HTR-8/SVneo (cell line): Measurements from ENCODE around the gene PRR18.
"Not testable (repeated sequence)": the region's sequence is repeated elsewhere in the genome, so short reads cannot be mapped to it uniquely, and the experiment has no call there.

Experiments used
- DNase-seq: peaks from one replicate; pipeline ENCODE4 v3.0.0; 2011; ENCODE audit warnings: low spot score, mixed read lengths; ENCODE audit not compliant: insufficient read length
- FAIRE-seq: peaks from 2 replicates; lab custom pipeline; 2011; peaks lifted over from hg19 to GRCh38; lab: Jason Lieb, UNC

PRR18 gene, protein sequence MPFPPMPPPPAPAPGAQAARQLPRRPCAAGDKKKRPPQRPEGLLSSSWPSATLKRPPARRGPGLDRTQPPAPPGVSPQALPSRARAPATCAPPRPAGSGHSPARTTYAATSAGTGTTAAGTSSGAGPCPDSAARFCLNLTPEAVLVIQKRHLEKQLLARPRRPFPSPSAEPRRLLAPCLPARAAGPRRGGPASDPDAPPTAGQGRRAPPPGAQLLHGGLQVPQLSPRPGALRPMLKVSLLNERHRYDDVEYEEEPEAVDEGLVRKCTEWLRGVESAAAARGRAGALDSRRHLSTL

DNA sequence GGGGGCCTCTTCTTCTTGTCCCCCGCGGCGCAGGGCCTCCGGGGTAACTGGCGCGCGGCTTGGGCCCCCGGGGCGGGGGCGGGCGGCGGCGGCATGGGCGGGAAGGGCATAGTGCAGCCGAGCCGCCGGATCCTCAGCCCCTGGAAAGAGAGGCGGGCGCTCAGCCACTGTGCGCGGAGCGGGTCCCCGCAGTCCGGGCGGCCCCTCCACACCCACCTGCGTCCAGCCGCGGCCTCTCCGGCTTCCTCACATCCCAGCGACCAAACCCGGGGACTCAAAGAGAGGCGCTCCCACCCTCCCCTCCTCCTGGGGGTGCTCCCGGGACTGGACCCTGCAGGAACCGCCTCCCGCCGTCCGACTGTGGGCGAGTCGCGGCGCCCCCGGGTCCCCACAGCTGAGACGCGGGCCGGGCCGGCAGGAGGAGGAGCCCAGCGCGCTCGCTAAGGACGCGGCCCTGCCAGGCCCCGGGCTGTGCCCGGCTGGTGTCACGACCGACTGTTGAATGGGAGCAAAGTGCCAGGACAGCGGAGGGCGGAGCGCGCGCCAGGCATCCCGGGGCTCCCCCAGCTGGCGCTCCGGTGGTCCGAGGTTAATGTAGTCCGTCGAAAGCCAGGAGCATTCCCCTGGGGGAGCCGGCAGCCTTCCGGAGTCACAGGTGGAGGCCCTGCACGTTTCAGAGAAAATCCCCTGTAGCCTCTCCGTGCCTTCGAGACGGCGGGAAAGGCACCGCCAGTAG is at the start of gene PRR18:
Gene PRR18 (minus strand): TSS at position 360 of the 736 bp plus-strand sequence. CDS start 250 bp downstream, at position 110.
- FAIRE-seq, result no peak
- no peak for DNase-seq

DNA sequence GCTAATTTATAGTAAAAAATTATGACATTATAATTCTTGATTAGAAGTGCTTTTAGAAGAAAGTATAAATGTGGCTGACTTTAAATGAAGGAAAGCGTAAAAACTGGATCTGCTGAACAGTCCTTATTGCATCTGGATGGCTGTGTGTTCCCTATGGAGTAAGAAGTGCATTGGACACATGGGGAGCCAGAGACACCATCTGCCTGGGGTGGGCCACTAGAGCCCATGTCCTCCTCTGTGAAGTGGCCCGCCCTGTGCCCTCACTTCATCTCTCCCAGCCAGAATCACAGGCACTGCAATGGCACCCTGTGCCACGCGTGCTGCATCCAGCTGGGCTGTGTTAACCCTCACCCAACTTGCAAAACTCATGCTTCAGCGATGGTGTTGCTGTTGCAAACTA is 47.4 kb upstream of the PRR18 start:
- FAIRE-seq (no peak), DNase-seq (no peak)

DNA sequence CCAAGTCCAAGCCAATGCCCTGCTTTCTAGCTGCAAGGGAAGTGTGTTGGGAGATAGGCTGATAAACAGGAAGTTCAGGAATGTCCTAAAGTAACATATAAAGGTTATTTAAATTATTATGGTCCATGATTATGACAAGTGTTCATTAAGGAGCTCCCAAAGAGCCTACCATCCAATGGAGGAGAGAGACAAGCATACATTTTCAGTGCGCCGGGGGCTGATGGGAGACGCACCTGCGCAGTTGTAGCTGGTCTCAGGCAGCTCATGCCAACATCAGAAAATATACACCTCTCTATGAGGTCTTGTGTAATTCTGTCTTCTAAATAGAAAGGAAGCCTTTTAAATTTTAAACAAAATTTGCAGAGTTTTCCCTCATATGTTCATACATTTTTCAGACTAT is 46.8 kb upstream of the PRR18 start:
- DNase-seq (no peak), FAIRE-seq (no peak)

DNA sequence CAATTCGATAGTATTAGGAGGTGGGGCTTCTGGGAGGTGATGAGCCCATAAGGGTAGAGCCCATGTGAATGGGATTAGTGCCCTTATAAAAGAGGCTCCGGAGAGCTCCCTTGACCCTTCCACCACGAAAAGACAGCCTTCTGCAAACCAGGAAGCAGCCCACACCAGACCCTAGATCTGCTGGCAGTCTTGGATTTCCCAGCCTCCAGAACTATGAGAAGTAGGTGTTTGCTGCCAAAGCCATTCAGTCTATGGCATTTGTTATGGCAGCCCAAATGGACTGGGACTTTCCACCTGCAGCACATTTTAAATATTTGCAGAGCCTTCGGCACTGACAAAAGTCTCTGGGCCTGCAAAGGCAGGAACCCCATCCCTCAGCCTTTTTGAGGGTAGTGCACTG is 46.0 kb upstream of the PRR18 start:
- FAIRE-seq, result no peak
- DNase-seq, result no peak

DNA sequence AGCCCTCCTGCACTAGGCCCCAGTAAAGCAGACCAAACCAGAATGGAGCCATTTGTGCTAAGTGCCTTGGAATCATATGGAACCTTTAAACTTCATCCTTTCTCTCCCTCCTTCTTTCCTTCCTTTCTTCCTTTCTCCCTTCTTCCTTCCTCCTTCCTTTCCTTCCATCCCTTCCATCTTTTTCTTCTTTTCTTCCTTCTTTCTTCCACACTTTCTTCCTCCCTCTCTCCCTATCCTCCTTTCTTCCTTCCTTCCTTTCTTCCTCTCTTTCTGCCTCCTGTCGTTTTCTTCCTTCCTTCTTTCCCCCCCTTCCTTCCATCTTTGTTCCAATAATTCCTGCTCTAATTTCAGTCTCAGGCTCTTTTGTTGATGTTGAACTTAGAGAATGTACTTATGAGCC is 45.3 kb upstream of the PRR18 start:
- FAIRE-seq (no peak), DNase-seq (no peak)

DNA sequence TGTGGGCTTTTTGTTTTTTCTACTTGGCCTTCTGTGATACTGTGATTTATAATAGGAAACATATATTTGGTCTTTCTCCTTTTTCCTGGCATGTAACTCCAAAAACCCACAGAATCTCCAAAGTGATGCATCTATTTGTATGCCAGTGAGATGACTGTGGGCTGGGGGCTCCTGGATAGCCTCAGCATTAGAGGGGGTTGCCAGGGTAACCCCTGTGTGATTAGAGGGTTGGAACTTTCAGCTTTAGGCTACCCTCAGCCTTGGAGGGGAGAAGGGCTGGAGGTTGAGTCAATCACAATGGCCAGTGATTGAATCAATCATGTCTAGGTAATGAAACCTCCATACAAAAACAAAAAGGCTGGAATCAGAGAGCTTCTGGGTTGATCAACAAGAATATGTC is 44.7 kb upstream of the PRR18 start:
- FAIRE-seq (no peak), DNase-seq (no peak)

DNA sequence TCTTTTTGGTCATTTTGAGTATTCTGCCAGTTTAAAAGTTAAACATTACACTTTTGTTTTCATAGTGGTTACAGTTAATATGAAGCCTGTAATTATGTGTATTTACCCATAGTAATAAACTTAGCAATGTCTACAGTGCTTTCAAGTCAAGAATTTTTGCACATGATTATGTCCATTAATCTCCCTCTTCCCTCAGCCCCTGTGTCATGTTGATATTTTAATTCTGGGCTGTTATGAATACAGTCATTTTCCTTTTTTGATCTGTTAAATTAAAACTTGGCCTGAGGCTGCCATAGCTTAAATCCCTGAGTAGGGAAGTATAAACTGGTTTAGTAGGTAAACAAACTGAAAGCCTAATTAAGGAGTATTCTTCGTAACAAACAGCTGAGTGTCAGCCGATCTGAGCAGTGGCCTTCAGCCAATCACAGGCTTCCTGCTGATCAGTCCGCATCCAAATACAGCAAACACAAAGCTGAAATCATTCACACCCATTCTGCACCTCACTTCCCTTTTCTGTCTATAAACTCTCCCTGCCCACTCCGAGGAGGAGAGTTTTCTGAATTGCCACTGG is 43.6 kb upstream of the PRR18 start:
- no peak for DNase-seq
- no peak for FAIRE-seq

DNA sequence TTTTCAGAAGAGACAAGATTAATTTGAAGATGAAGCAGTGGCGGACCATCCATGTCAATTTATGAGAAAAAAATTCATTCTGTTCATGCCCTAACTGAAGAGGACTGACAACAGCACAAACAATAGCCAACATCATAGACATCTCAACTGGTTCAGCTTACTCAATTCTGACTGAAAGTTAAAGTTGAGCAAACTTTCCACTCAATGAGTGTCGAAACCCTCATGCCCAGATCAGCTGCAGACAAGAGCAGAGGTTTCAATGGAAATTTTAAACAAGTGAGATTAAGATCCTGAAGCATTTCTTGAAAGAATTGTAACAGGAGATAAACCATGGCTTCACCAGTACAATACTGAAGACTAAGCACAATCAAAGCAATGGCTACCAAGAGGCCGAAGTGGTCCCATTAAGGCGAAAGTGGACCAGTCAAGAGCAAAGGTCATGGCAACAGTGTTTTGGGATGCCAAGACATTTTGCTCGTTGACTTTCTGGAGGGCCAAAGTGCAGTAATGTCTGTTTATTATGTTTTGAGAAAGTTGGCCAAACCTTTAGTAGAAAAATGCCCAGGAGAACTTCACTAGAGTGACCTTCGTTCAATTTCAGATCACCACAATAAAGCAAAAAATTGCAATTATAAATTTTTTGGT is 40.2 kb upstream of the PRR18 start:
- FAIRE-seq (no peak), DNase-seq (no peak)

DNA sequence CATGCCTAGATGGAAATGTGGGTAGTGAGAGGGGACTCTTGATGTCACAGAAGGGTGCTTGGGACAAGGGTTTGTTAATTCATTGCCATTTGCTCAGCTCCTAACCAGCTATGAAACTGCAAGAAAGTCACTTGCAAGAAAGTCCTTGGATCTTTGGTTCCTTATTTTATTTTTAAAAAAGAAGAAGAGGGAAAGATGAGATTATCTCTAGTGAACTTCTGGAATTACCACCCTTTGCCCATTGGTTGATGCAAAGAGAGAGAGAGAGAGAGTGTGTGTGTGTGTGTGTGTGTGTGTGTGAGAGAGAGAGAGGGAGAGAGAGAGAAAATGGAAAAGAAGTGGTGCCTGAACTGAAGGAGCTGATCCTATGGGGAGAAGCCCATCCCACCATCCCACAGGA is 38.8 kb upstream of the PRR18 start:
- FAIRE-seq (no peak), DNase-seq (no peak)

DNA sequence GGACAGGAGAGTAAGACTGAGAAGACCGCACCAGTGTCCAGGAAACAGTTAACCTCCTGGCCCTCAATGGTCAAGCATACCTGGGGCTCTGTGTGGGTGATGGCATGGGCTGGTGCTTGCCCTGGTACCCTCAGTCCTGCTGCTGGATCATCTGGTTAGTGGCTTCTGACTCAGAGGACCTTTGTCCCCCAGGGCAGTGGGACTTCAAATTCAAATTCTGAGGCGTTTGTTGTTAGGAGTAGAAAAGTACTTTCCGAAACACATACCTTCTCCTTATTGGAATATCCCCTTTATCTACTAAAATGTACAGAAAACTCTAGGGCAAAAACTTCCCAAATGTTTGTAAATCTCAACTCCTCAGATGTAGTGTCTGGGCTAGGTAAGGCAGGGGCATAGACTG is 38.3 kb upstream of the PRR18 start:
- FAIRE-seq (no peak), DNase-seq (no peak)

DNA sequence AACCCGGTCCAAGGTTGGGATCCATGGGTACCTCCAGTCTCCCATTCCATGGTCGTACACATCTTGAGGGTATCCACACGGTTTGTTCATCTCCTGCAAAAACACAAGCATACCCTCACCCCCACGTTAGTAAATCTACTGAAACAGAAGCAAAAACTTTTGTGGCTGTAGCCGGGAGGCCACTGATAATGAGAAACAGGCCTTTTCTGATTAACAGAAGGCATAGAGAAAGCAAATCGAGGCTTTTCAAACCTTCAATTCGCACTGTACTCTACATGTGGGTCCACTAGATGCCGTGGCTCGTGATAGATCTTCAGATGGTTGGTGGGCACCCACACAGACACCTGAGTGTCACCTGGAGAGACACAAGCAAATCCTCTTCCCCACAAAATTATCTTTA is 37.5 kb upstream of the PRR18 start:
- not testable (repeated sequence) for FAIRE-seq, DNase-seq

DNA sequence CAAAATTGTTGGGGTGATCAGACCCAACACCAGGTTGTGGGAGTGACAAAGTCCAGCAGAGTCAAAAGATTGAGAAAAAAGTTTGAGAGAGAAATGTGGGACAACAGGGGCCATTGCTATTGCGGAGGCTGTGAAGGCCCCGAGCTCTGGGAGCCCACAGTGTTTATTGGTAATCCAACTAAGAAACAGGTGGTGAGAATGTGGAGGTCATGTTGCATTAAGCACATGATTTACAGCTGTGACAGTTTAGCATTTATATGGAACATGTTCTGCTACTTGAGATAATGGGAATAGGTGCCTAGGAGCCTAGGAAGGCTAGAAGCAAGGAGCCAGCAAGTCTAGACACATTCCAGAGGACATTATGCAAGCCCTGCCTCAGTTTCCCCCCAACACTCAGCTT is 36.7 kb upstream of the PRR18 start:
- DNase-seq, FAIRE-seq: not testable (repeated sequence)

DNA sequence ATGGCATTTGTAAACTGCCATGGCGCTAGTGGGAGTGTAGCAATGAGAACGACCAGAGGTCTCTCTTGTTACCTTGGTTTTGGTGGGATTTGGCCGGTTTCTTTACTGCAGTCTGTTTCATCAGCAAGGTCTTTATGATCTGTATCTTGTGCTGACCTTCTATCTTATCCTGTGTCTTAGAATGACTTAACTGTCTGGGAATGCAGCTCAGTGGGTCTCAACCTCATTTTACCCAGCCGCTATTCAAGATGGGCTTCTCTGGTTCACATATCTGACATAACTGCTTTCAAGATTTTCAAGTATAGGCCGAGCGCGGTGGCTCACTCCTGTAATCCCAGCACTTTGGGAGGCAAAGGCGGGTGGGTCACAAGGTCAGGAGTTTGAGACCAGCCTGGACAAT is 36.0 kb upstream of the PRR18 start:
- FAIRE-seq, result no peak
- no peak for DNase-seq

DNA sequence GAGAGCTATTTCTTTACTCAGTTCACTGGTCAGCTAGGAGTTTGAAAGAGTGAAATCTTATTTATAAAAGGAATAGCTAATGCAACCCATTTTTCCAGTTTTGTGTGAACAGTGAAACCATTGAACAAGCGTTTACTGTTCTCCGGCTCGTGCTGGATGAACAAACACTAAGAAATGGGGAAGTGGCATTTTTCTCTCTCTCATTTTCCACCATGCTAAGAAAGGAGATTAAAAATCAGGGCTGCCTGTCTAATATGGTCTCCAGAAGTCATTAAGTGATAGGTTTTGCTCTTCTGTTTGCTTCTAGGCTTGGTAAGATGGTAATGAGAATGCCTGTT is 34.9 kb upstream of the PRR18 start:
- DNase-seq, result no peak
- FAIRE-seq, result no peak

DNA sequence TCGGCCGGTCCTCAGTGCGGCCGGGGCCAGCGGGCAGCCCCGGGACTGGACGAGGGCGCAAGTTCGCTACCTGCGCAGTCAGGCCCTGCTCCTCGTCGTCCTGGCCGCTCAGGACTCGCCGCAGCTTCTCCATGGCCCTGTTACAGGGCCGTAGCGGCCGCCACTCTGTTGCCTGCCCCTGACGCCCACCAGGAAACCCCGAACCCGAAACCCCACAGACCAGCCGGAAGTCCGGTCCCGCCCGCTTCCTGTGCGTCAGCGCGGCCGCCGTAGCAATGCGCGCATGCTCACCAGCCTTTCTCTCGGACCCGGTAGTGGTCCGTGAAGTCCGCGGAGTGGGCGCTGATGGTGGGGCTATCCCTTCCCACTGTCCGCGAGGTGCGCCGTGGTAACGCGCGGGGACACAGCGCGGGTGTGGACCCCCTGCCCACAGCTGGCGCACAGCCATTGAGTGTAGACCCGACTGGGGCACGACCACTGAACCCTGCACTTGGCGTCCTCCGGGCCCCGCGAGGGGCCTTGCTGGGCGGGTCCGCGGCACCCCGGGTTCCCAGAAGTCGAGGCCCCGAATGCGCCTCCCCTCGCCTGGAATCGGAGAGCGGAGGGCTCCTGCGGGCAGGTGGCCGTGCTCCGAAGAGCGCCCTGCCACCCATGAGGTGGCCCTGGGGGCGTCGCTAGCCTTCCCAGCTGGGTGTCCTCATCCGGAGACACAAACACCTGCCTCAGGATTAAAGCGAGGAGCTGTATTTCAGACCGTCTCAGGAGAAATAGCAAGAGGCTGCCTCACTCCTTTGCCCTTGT is 34.4 kb upstream of the PRR18 start, which contains the start of gene SFT2D1:
Gene SFT2D1 (minus strand): TSS at position 197 of the 801 bp plus-strand sequence. CDS start 64 bp downstream, at position 133.
- DNase-seq (peak; percentile 89), FAIRE-seq (peak; percentile 79)

DNA sequence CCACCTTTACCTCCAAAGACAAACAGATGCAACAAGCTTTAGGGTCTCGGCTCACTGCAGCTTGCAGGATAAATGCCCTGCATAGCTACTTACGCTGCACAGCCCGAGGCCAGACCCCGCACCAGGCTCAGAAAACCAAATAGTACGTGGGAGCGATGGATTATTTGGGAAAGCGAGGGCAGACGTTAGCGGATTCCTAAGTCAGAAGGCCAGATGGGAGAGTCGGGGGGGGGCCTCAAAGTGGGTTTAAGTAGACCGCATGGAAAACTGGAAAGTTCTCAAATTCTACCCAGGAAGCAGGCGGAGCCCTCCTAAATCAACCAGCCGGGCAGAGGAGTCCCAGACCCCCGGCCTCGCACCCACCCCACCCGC is 33.8 kb upstream of the PRR18 start:
- FAIRE-seq (no peak), DNase-seq (no peak)

DNA sequence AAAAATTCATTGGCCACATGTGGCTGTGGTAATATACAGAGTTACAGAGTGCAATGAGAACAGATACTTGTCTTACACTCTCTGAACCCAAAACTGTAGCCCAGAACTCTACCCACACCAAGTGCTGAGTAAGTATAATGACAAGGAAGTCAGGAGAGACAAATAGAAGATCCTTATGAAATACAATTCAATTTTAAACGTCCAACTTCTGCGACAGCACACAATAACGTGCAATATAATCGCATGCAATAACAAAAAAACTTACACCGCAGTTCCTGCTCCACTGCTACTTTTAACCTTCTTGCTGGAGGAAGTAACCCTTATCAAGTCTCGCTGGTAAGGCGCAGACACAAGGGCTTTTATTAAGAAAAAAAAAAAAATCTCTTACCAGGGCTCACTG is 33.3 kb upstream of the PRR18 start:
- DNase-seq (no peak), FAIRE-seq (no peak)

DNA sequence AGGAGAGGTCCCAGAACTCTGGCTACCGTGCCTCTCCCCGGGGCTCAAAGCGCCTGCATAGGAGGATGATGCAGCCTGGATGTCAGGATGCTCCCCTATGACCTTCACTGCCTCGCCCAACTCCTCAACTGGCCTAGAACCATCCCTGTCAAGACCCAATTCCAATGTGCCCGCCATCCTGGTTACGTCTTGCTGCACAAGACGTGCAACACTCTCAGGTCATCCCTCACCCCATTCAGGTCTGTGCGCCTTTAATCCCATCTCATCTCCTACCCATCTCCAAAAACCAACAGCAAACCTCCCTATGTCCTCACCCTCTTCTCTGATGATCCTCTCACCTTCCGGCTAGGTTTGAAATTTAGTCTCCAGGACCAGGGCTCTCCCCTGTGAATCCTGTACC is 30.7 kb upstream of the PRR18 start:
- no peak for DNase-seq
- no peak for FAIRE-seq

DNA sequence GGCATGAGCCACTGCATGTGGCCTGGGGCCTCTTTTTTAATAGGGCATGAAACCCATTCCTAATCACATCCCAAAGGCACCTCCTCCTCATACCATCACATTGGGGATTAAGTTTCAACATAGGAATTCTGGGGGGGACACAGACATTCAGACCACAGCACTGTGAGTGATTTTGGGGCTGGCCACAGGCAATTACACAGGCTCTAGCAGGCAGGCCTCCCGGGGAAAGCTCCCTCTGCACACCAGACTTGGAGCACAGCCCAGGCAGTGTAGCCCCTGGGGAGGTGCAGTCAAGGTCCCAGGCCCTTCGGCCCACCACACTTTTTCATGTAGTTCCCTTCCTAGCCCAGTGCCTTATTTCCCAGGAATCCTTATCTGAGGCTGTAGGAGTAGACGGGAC is 28.7 kb upstream of the PRR18 start:
- FAIRE-seq, result no peak
- DNase-seq, result no peak
